Mucosa of rectum (tissue), 2 donors: ENCODE measurements around the gene UNKL.
"Not testable (repeated sequence)": the region's sequence is repeated elsewhere in the genome, so short reads cannot be mapped to it uniquely, and the experiment has no call there.

Experiments used
- H3K27ac ChIP-seq, 2 donors: one replicate each; pipeline ENCODE4 v1.7.0; 2013; ENCODE audit warnings: inconsistent platforms in 2 of 2, low read depth in 2 of 2, low read length in 2 of 2
- H3K27me3 ChIP-seq, 2 donors: one replicate each; pipeline ENCODE4 v1.7.0; 2013; ENCODE audit warnings: low read length in 2 of 2; ENCODE audit not compliant: control insufficient read depth in 2 of 2, insufficient read depth in 2 of 2
- H3K36me3 ChIP-seq, 2 donors: one replicate each; pipeline ENCODE4 v1.7.0; 2013; ENCODE audit warnings: low read length in 2 of 2; ENCODE audit not compliant: control insufficient read depth in 2 of 2, insufficient read depth in 2 of 2
- H3K4me1 ChIP-seq, 2 donors: one replicate each; pipeline ENCODE4 v1.7.0; 2013; ENCODE audit warnings: low read length in 2 of 2, mild to moderate bottlenecking in 1 of 2; ENCODE audit not compliant: control insufficient read depth in 2 of 2, insufficient read depth in 2 of 2
- H3K4me3 ChIP-seq, 2 donors: one replicate each; pipeline ENCODE4 v1.7.0; 2013; ENCODE audit warnings: low read length in 2 of 2
- H3K9ac ChIP-seq, 2 donors: one replicate each; pipeline ENCODE4 v1.7.0; 2013; ENCODE audit warnings: low read length in 2 of 2, low read depth in 1 of 2, mild to moderate bottlenecking in 1 of 2
- H3K9me3 ChIP-seq, 2 donors: one replicate each; pipeline ENCODE4 v1.7.0; 2013; ENCODE audit warnings: low read length in 2 of 2; ENCODE audit not compliant: control insufficient read depth in 2 of 2
- donor health status: healthy.
- donor health status: Normal muscosa, but diverticular disease.

The UNKL gene

GRCh38 chr16:1332618-1333148 is 81.8 kb downstream of the UNKL start:
- H3K27me3 ChIP-seq, result peaks cover 12 to 27% of the 10 kb centered on the region in 2 donors
- H3K4me3 ChIP-seq, result peak overlapping the region in 1 of 2 donors; percentile 66
- no peaks in the 10 kb centered on the region for H3K9me3 ChIP-seq
- H3K36me3 ChIP-seq, result no peaks in the 10 kb centered on the region
- no peak overlapping the region for H3K27ac ChIP-seq
- peak overlapping the region in 1 of 2 donors; percentile 23 for H3K9ac ChIP-seq
- H3K4me1 ChIP-seq, result peaks cover 14 to 20% of the 10 kb centered on the region in 2 donors

- Histone ChIP-seq H3K36me3 (no peaks in the 10 kb centered on the region), H3K4me1 (peaks cover 14 to 20% of the 10 kb centered on the region in 2 donors), H3K4me3 (peak overlapping the region; percentile 29 to 66), H3K9me3 (no peaks in the 10 kb centered on the region), H3K9ac (peak overlapping the region; percentile 14 to 23), H3K27ac (peak overlapping the region; percentile 46 to 56), H3K27me3 (peaks cover 12 to 27% of the 10 kb centered on the region in 2 donors)
Observed at GRCh38 chr16:1331712-1332617, 82.5 kb downstream of the UNKL start.

- peaks cover 14 to 20% of the 10 kb centered on the region in 2 donors for H3K4me1 ChIP-seq
- H3K4me3 ChIP-seq, result peak overlapping the region; percentile 10 to 66
- H3K9ac ChIP-seq, result peak overlapping the region in 1 of 2 donors; percentile 13
- H3K27me3 ChIP-seq, result peaks cover 9 to 19% of the 10 kb centered on the region in 2 donors
- H3K9me3 ChIP-seq, result no peaks in the 10 kb centered on the region
- H3K27ac ChIP-seq, result peak overlapping the region; percentile 38 to 56
- H3K36me3 ChIP-seq, result no peaks in the 10 kb centered on the region
Observed at GRCh38 chr16:1330931-1331711, 83.4 kb downstream of the UNKL start.

GRCh38 chr16:1330260-1330914 is 84.1 kb downstream of the UNKL start:
- H3K4me3 ChIP-seq, result no peak overlapping the region
- H3K27me3 ChIP-seq, result peaks cover 7 to 12% of the 10 kb centered on the region in 2 donors
- no peak overlapping the region for H3K27ac ChIP-seq
- H3K36me3 ChIP-seq, result no peaks in the 10 kb centered on the region
- no peak overlapping the region for H3K9ac ChIP-seq
- H3K4me1 ChIP-seq, result peaks cover 14 to 20% of the 10 kb centered on the region in 2 donors
- H3K9me3 ChIP-seq, result no peaks in the 10 kb centered on the region

- Histone ChIP-seq H3K4me1 (peaks cover 14 to 20% of the 10 kb centered on the region in 2 donors), H3K36me3 (peaks cover 7 to 11% of the 10 kb centered on the region in 2 donors)
- not testable (repeated sequence) for H3K9ac ChIP-seq, H3K27me3 ChIP-seq, H3K4me3 ChIP-seq, H3K27ac ChIP-seq, H3K9me3 ChIP-seq
Observed at GRCh38 chr16:1328961-1329360, 85.5 kb downstream of the UNKL start.

GRCh38 chr16:1328136-1328535 is 86.4 kb downstream of the UNKL start:
- H3K9me3 ChIP-seq, H3K27ac ChIP-seq, H3K4me3 ChIP-seq, H3K27me3 ChIP-seq, H3K9ac ChIP-seq: not testable (repeated sequence)
- H3K4me1 ChIP-seq, result peaks cover 14 to 19% of the 10 kb centered on the region in 2 donors
- H3K36me3 ChIP-seq, result peaks cover 10 to 15% of the 10 kb centered on the region in 2 donors

- Histone ChIP-seq H3K4me3 (no peak overlapping the region), H3K9me3 (no peaks in the 10 kb centered on the region), H3K27ac (no peak overlapping the region), H3K36me3 (peaks cover 10 to 15% of the 10 kb centered on the region in 2 donors), H3K9ac (no peak overlapping the region), H3K4me1 (peaks cover 11 to 14% of the 10 kb centered on the region in 2 donors), H3K27me3 (no peaks in the 10 kb centered on the region)
Observed at GRCh38 chr16:1327619-1327947, 86.9 kb downstream of the UNKL start.

GRCh38 chr16:1326946-1327618 is 87.4 kb downstream of the UNKL start:
- Histone ChIP-seq H3K4me1 (peaks cover 9 to 10% of the 10 kb centered on the region in 2 donors), H3K9me3 (no peaks in the 10 kb centered on the region), H3K27me3 (no peaks in the 10 kb centered on the region), H3K9ac (no peak overlapping the region), H3K4me3 (no peak overlapping the region), H3K36me3 (peaks cover 10 to 15% of the 10 kb centered on the region in 2 donors), H3K27ac (peak overlapping the region in 1 of 2 donors; percentile 32)

- Histone ChIP-seq H3K27ac (no peak overlapping the region), H3K27me3 (no peaks in the 10 kb centered on the region), H3K4me1 (peaks cover 2 to 3% of the 10 kb centered on the region in 2 donors), H3K9ac (no peak overlapping the region), H3K4me3 (no peak overlapping the region), H3K36me3 (peaks cover 10 to 20% of the 10 kb centered on the region in 2 donors), H3K9me3 (no peaks in the 10 kb centered on the region)
Observed at GRCh38 chr16:1326391-1326790, 88.1 kb downstream of the UNKL start.
